ENCODE results near the gene GRM4. TPM values are rescaled to one million over a fixed set of nuclear protein-coding genes. Genes with fewer than 3 reads are reported as not detected.

Gene GRM4
- total and polyA plus RNA-seq, 4 donors, result 2.8 to 22.1 (median 15.2) TPM

- 91% methylated on average over 3 of the region's 5 CpGs for WGBS (ENCODE audit: insufficient coverage)
- no peaks in the 10 kb centered on the region for H3K36me3 ChIP-seq (ENCODE audit: control insufficient read depth, insufficient read depth, low read length)
- no peaks in the 10 kb centered on the region for H3K9me3 ChIP-seq (ENCODE audit: control insufficient read depth, insufficient read depth, low read length)
- peaks cover 9% of the 10 kb centered on the region for H3K4me1 ChIP-seq (ENCODE audit: control insufficient read depth, insufficient read depth, low read length)
- H3K27me3 ChIP-seq (ENCODE audit: control insufficient read depth, insufficient read depth, low read length), result no peaks in the 10 kb centered on the region
- H3K27ac ChIP-seq (ENCODE audit: low read depth, low read length), result no peak overlapping the region
- DNase-seq (ENCODE audit: low read depth in 4 of 6, low spot score in 6 of 6), result no peak
- no peak overlapping the region for H3K4me3 ChIP-seq (ENCODE audit: low read depth, low read length)
Measured at GRCh38 chr6:34000281-34000680, 145.6 kb downstream of the GRM4 start.

DNA sequence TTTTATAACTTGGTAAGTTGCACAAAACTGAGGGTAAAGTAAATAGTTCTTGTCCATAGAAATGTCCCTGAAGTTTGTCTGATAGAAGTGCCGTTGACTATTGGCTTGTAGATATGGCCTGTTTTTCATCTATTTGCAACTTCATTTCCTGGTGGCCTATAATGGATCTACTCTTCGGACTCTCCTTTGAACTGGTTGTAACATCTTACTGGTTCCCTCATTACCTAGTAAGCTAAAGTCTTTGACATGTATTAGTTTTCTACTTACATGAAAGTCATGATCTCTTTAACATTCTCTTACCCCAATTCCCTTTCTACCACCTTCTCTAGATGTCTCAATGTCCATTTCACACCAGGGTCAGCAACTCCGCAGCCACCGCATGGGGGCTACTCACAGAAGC lies 146.3 kb downstream of the GRM4 start:
- DNase-seq (ENCODE audit: low read depth in 4 of 6, low spot score in 6 of 6), result no peak
- H3K4me1 ChIP-seq (ENCODE audit: control insufficient read depth, insufficient read depth, low read length), result peaks cover 15% of the 10 kb centered on the region
- H3K36me3 ChIP-seq (ENCODE audit: control insufficient read depth, insufficient read depth, low read length), result no peaks in the 10 kb centered on the region
- no peak overlapping the region for H3K4me3 ChIP-seq (ENCODE audit: low read depth, low read length)
- no peak overlapping the region for H3K27ac ChIP-seq (ENCODE audit: low read depth, low read length)
- no peaks in the 10 kb centered on the region for H3K9me3 ChIP-seq (ENCODE audit: control insufficient read depth, insufficient read depth, low read length)
- no peaks in the 10 kb centered on the region for H3K27me3 ChIP-seq (ENCODE audit: control insufficient read depth, insufficient read depth, low read length)
- no CpG with 5 or more reads among the region's 4 CpGs for WGBS (ENCODE audit: insufficient coverage)

DNA sequence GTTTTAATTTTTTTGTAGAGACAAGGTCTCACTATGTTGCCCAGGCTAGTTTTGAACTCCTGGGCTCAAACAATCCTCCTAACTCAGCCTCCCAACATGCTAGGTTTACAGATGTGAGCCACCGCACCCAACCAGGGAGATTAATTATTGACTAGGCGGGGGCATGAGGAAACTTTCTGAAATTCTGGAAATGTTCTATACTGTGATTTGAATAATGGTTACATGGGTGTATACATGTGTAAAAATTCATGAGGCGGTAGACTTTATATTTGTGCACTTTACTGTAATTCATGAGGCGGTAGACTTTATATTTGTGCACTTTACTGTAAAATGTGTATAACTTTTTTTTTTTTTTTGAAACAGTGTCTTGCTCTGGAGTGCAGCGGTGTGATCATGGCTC lies 147.2 kb downstream of the GRM4 start:
- H3K4me3 ChIP-seq (ENCODE audit: low read depth, low read length), result no peak overlapping the region
- H3K27ac ChIP-seq (ENCODE audit: low read depth, low read length), result no peak overlapping the region
- 83% methylated on average over 2 of the region's 5 CpGs for WGBS (ENCODE audit: insufficient coverage)
- no peaks in the 10 kb centered on the region for H3K36me3 ChIP-seq (ENCODE audit: control insufficient read depth, insufficient read depth, low read length)
- DNase-seq (ENCODE audit: low read depth in 4 of 6, low spot score in 6 of 6), result no peak
- H3K27me3 ChIP-seq (ENCODE audit: control insufficient read depth, insufficient read depth, low read length), result no peaks in the 10 kb centered on the region
- no peaks in the 10 kb centered on the region for H3K9me3 ChIP-seq (ENCODE audit: control insufficient read depth, insufficient read depth, low read length)
- peaks cover 16% of the 10 kb centered on the region for H3K4me1 ChIP-seq (ENCODE audit: control insufficient read depth, insufficient read depth, low read length)

DNA sequence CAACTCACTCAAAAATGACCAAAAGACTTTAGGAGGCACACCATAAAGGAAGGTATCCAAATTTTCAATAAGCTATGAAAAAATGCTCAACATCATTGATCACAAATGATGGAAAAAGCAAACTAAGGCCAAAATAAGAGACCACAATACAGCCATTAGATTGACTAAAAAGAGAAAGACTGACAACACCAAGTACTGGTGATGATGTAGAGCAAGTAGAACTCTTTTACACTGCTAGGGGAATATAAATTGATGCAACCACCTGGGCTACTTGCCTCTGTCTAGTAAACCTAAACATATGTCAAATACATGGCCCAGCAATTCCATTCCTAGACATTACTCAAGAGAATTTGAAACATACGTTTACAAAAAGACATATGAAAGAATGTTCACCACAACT lies 148.6 kb downstream of the GRM4 start:
- Histone ChIP-seq H3K4me3 (ENCODE audit: low read depth, low read length) (no peak overlapping the region), H3K36me3 (ENCODE audit: control insufficient read depth, insufficient read depth, low read length) (no peaks in the 10 kb centered on the region), H3K27ac (ENCODE audit: low read depth, low read length) (no peak overlapping the region), H3K4me1 (ENCODE audit: control insufficient read depth, insufficient read depth, low read length) (peaks cover 16% of the 10 kb centered on the region), H3K27me3 (ENCODE audit: control insufficient read depth, insufficient read depth, low read length) (no peaks in the 10 kb centered on the region), H3K9me3 (ENCODE audit: control insufficient read depth, insufficient read depth, low read length) (no peaks in the 10 kb centered on the region)
- WGBS (ENCODE audit: insufficient coverage), result no CpG with 5 or more reads among the region's 1 CpG
- DNase-seq (ENCODE audit: low read depth in 4 of 6, low spot score in 6 of 6), result no peak

- WGBS (ENCODE audit: insufficient coverage), result 74% methylated on average over 4 of the region's 5 CpGs
- no peak for DNase-seq (ENCODE audit: low read depth in 4 of 6, low spot score in 6 of 6)
- Histone ChIP-seq H3K4me3 (ENCODE audit: low read depth, low read length) (no peak overlapping the region), H3K27me3 (ENCODE audit: control insufficient read depth, insufficient read depth, low read length) (no peaks in the 10 kb centered on the region), H3K4me1 (ENCODE audit: control insufficient read depth, insufficient read depth, low read length) (peaks cover 9% of the 10 kb centered on the region), H3K27ac (ENCODE audit: low read depth, low read length) (no peak overlapping the region), H3K9me3 (ENCODE audit: control insufficient read depth, insufficient read depth, low read length) (no peaks in the 10 kb centered on the region), H3K36me3 (ENCODE audit: control insufficient read depth, insufficient read depth, low read length) (no peaks in the 10 kb centered on the region)
Measured at GRCh38 chr6:33996120-33996475, 149.8 kb downstream of the GRM4 start.

DNA sequence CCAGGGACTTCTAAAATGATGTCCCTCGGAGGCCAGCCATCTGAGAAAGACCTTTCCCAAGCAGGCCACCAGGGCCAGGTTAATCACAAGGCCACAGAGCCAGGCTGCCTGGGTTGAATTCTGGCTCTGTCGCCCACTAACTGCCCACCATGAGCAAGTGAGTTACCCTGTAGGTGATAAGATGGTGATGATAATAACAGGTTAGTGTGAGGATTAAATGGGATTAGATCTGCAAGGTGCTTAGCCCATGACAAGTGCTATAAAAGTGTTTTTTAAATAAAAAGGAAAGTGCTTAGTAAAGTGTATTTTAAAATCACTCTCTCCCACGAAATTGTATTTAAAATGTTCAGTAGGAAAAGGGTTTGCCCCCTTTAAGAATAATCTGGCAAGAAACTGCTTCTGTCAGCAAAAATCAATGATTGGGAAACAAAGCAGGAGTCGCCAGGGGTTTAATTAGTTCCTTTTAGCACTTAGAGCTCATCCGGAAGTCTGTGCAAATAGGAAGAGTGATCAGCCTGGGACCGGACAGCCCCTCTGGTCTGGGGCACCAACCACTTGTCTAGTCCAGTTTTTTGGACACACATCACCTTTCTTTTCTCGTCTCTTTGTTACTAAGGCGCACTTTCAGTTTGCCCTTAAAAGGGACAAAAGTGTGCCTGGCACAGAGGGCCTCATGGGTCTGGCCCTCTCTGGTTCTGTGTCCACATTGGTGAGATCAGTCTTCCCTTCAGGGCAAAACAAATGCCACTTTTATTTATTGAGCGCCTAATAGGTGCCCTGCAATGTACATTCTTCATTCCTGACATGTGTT lies 150.4 kb downstream of the GRM4 start:
- peak in 1 of 6 donors; percentile 66 for DNase-seq (ENCODE audit: low read depth in 4 of 6, low spot score in 6 of 6)
- H3K27me3 ChIP-seq (ENCODE audit: control insufficient read depth, insufficient read depth, low read length), result no peaks in the 10 kb centered on the region
- H3K36me3 ChIP-seq (ENCODE audit: control insufficient read depth, insufficient read depth, low read length), result no peaks in the 10 kb centered on the region
- H3K4me1 ChIP-seq (ENCODE audit: control insufficient read depth, insufficient read depth, low read length), result peaks cover 9% of the 10 kb centered on the region
- WGBS (ENCODE audit: insufficient coverage), result 31% methylated on average over 7 of the region's 9 CpGs
- no peaks in the 10 kb centered on the region for H3K9me3 ChIP-seq (ENCODE audit: control insufficient read depth, insufficient read depth, low read length)
- H3K27ac ChIP-seq (ENCODE audit: low read depth, low read length), result no peak overlapping the region
- H3K4me3 ChIP-seq (ENCODE audit: low read depth, low read length), result no peak overlapping the region

- Histone ChIP-seq H3K4me1 (ENCODE audit: control insufficient read depth, insufficient read depth, low read length) (peaks cover 9% of the 10 kb centered on the region), H3K9me3 (ENCODE audit: control insufficient read depth, insufficient read depth, low read length) (no peaks in the 10 kb centered on the region), H3K27me3 (ENCODE audit: control insufficient read depth, insufficient read depth, low read length) (no peaks in the 10 kb centered on the region), H3K4me3 (ENCODE audit: low read depth, low read length) (no peak overlapping the region), H3K27ac (ENCODE audit: low read depth, low read length) (no peak overlapping the region), H3K36me3 (ENCODE audit: control insufficient read depth, insufficient read depth, low read length) (no peaks in the 10 kb centered on the region)
- DNase-seq (ENCODE audit: low read depth in 4 of 6, low spot score in 6 of 6), result peak in 1 of 6 donors; percentile 45
- WGBS (ENCODE audit: insufficient coverage), result 87% methylated on average over 11 of the region's 12 CpGs
Measured at GRCh38 chr6:33994472-33995308, 151.2 kb downstream of the GRM4 start.

DNA sequence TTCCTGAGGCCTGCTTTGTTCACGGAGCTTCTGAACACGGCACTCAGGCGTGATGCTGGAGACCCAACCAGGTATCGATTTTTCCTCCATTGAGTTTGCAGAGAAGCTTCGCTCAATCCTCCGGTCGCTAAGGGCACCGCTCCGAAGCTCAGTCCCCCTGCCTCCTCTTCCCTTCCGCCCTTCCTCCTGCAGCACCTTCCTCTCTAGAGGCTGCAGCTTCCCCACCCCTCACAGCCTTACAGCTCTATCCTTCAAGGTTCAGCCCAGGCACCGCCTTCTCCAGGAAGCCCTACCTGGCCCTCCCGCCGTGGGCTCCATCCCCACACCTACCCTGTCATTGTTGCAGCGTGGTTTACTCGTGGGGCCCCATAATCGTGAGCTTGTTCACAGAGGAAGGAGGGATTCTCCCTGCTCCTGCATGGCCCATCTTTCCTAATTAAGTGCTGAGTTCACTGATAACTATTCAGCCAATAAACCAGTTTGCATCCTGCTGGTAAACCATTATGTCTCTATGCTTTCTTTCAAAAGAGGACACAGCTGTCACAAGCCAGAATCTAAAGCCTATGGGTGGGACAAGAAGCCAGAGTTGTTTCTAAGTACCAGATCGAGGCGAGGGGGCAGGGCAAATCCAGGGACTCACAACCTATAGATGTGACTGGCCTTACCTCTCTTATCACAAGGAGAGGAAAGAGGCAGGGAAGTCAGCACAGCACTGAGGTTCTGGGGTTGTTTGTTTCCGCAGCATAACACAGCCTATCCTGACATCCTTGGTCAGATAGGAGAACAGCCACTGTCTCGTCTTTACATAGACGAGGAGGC lies 152.0 kb downstream of the GRM4 start:
- 60% methylated on average over 18 of the region's 21 CpGs for WGBS (ENCODE audit: insufficient coverage)
- H3K4me3 ChIP-seq (ENCODE audit: low read depth, low read length), result no peak overlapping the region
- H3K27ac ChIP-seq (ENCODE audit: low read depth, low read length), result no peak overlapping the region
- peak in 1 of 6 donors; percentile 34 for DNase-seq (ENCODE audit: low read depth in 4 of 6, low spot score in 6 of 6)
- peaks cover 9% of the 10 kb centered on the region for H3K4me1 ChIP-seq (ENCODE audit: control insufficient read depth, insufficient read depth, low read length)
- no peaks in the 10 kb centered on the region for H3K36me3 ChIP-seq (ENCODE audit: control insufficient read depth, insufficient read depth, low read length)
- no peaks in the 10 kb centered on the region for H3K27me3 ChIP-seq (ENCODE audit: control insufficient read depth, insufficient read depth, low read length)
- no peaks in the 10 kb centered on the region for H3K9me3 ChIP-seq (ENCODE audit: control insufficient read depth, insufficient read depth, low read length)

GRCh38 chr6:33993091-33993490 lies 152.8 kb downstream of the GRM4 start:
- Histone ChIP-seq H3K4me1 (ENCODE audit: control insufficient read depth, insufficient read depth, low read length) (peaks cover 16% of the 10 kb centered on the region), H3K27me3 (ENCODE audit: control insufficient read depth, insufficient read depth, low read length) (no peaks in the 10 kb centered on the region), H3K4me3 (ENCODE audit: low read depth, low read length) (no peak overlapping the region), H3K36me3 (ENCODE audit: control insufficient read depth, insufficient read depth, low read length) (no peaks in the 10 kb centered on the region), H3K9me3 (ENCODE audit: control insufficient read depth, insufficient read depth, low read length) (no peaks in the 10 kb centered on the region), H3K27ac (ENCODE audit: low read depth, low read length) (no peak overlapping the region)
- DNase-seq (ENCODE audit: low read depth in 4 of 6, low spot score in 6 of 6), result no peak
- WGBS (ENCODE audit: insufficient coverage), result 70% methylated on average over 10 of the region's 11 CpGs
